GM12875 (cell line): ENCODE measurements around the gene USP49.
A peak's percentile ranks its signal among the peaks of the same experiment; 100 is the strongest.

Source experiments
- H3K4me3 ChIP-seq: one replicate; pipeline ENCODE4 v1.5.1; 2011; ENCODE audit warnings: low read depth, low read length, control low read depth
- TF ChIP-seq, protein P1 (sequence below): IDR thresholded peaks from 2 replicates; pipeline ENCODE4 v1.5.1; 2011; ENCODE audit warnings: low read depth, mild to moderate bottlenecking, control low read depth, inconsistent platforms, low read length, moderate library complexity, borderline replicate concordance; ENCODE audit not compliant: insufficient read depth

Gene USP49

GRCh38 chr6:41871691-41872090 is 23.5 kb downstream of the USP49 start:
- H3K4me3 ChIP-seq, result no peak overlapping the region
- TF ChIP-seq, protein P1, sequence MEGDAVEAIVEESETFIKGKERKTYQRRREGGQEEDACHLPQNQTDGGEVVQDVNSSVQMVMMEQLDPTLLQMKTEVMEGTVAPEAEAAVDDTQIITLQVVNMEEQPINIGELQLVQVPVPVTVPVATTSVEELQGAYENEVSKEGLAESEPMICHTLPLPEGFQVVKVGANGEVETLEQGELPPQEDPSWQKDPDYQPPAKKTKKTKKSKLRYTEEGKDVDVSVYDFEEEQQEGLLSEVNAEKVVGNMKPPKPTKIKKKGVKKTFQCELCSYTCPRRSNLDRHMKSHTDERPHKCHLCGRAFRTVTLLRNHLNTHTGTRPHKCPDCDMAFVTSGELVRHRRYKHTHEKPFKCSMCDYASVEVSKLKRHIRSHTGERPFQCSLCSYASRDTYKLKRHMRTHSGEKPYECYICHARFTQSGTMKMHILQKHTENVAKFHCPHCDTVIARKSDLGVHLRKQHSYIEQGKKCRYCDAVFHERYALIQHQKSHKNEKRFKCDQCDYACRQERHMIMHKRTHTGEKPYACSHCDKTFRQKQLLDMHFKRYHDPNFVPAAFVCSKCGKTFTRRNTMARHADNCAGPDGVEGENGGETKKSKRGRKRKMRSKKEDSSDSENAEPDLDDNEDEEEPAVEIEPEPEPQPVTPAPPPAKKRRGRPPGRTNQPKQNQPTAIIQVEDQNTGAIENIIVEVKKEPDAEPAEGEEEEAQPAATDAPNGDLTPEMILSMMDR, result no peak

- TF ChIP-seq, protein P1, result no peak
- no peak overlapping the region for H3K4me3 ChIP-seq
Observed at GRCh38 chr6:41859356-41859755, 35.8 kb downstream of the USP49 start.

GRCh38 chr6:41858703-41859102 is 36.5 kb downstream of the USP49 start:
- H3K4me3 ChIP-seq, result no peak overlapping the region
- TF ChIP-seq, protein P1, result no peak

- TF ChIP-seq, protein P1, result no peak
- no peak overlapping the region for H3K4me3 ChIP-seq
Observed at GRCh38 chr6:41850861-41851260, 44.3 kb downstream of the USP49 start.

GRCh38 chr6:41846666-41847237 is 48.4 kb downstream of the USP49 start:
- TF ChIP-seq, protein P1, result peak; percentile 81
- no peak overlapping the region for H3K4me3 ChIP-seq

- H3K4me3 ChIP-seq, result no peak overlapping the region
- TF ChIP-seq, protein P1, result no peak
Observed at GRCh38 chr6:41843178-41843577, 52.0 kb downstream of the USP49 start.

GRCh38 chr6:41840326-41840725 is 54.8 kb downstream of the USP49 start:
- H3K4me3 ChIP-seq, result no peak overlapping the region
- TF ChIP-seq, protein P1, result no peak
